OCI-LY7 (cell line): ENCODE results near the gene VIL1. TPM values are rescaled to one million over a fixed set of nuclear protein-coding genes. Genes with fewer than 3 reads are reported as not detected.

Source experiments
- BruUV-seq: library from RNA; stranded (reverse); fragments of 400-500 nt; replicated peaks from 2 replicates; lab custom pipeline; 2021; lab: Mats Ljungman, UMichigan
- CTCF ChIA-PET: fragments of 300-600 bp; sonication (Branson Sonifier 250); formaldehyde crosslinking; loops from one replicate; lab custom pipeline; 2022; ENCODE audit warnings: antibody characterized with exemption; ENCODE audit not compliant: unreplicated experiment; lab: Charles Lee
- POLR2A ChIA-PET: fragments of 300-600 bp; sonication (Branson Sonifier 250); formaldehyde crosslinking; loops from one replicate; lab custom pipeline; 2022; ENCODE audit warnings: antibody characterized with exemption; lab: Charles Lee
- DNase-seq: peaks from one replicate; pipeline ENCODE4 v3.0.0-alpha.2; 2015; ENCODE audit warnings: low spot score
- H2AFZ ChIP-seq: fragments of 200-600 bp; sonication (generic), shearing (Covaris generic); 2 replicates; pipeline ENCODE4 v1.6.1; 2014; ENCODE audit warnings: mild to moderate bottlenecking, antibody characterized with exemption, low read length, moderate library complexity
- H3K27ac ChIP-seq: fragments of 200-600 bp; sonication (generic); 2 replicates; pipeline ENCODE4 v1.5.1; 2014; ENCODE audit warnings: mixed run types, low read depth, mild to moderate bottlenecking, moderate library complexity, low read length, inconsistent platforms; ENCODE audit not compliant: poor library complexity, severe bottlenecking
- H3K36me3 ChIP-seq: fragments of 200-600 bp; sonication (generic); 2 replicates; pipeline ENCODE4 v1.6.1; 2014; ENCODE audit warnings: mild to moderate bottlenecking, antibody characterized with exemption, low read length, moderate library complexity, mixed read lengths; ENCODE audit not compliant: insufficient read depth
- H3K4me1 ChIP-seq: fragments of 200-600 bp; sonication (generic); 2 replicates; pipeline ENCODE4 v1.5.1; 2014; ENCODE audit warnings: mild to moderate bottlenecking, low read length; ENCODE audit not compliant: insufficient read depth, poor library complexity, severe bottlenecking
- H3K4me2 ChIP-seq: fragments of 200-600 bp; sonication (generic); 2 replicates; pipeline ENCODE4 v1.6.1; 2014; ENCODE audit warnings: mild to moderate bottlenecking, low read length
- H3K4me3 ChIP-seq: fragments of 200-600 bp; sonication (generic); 2 replicates; pipeline ENCODE4 v1.5.1; 2014; ENCODE audit warnings: mild to moderate bottlenecking, low read depth, low read length; ENCODE audit not compliant: poor library complexity, severe bottlenecking
- H3K79me2 ChIP-seq: fragments of 200-600 bp; sonication (generic); 2 replicates; pipeline ENCODE4 v1.6.1; 2016; ENCODE audit warnings: low read depth, mild to moderate bottlenecking, low read length, moderate library complexity, mixed read lengths; ENCODE audit not compliant: insufficient read depth
- H3K9me2 ChIP-seq: fragments of 200-600 bp; sonication (generic); 2 replicates; pipeline ENCODE4 v1.6.1; 2016; ENCODE audit warnings: mild to moderate bottlenecking, low read length, mixed read lengths; ENCODE audit not compliant: insufficient read depth
- H3K9me3 ChIP-seq: fragments of 200-600 bp; sonication (generic); 2 replicates; pipeline ENCODE4 v1.6.1; 2014; ENCODE audit warnings: mild to moderate bottlenecking, mixed run types, low read length, mixed read lengths
- H4K20me1 ChIP-seq: fragments of 200-600 bp; sonication (generic); 2 replicates; pipeline ENCODE4 v1.6.1; 2014; ENCODE audit warnings: mild to moderate bottlenecking, antibody characterized with exemption, low read length, moderate library complexity, mixed read lengths; ENCODE audit not compliant: insufficient read depth
- CTCF ChIP-seq: fragments of 200-600 bp; sonication (generic); conservative IDR thresholded peaks from 2 replicates; pipeline ENCODE4 v1.5.1; 2014; ENCODE audit warnings: mild to moderate bottlenecking, antibody characterized with exemption, low read length, moderate library complexity, mixed read lengths
- EZH2phosphoT487 ChIP-seq: fragments of 200-600 bp; sonication (generic); IDR thresholded peaks from 2 replicates; pipeline ENCODE4 v1.6.1; 2018; ENCODE audit warnings: low read depth, borderline replicate concordance, mild to moderate bottlenecking, mixed run types, antibody characterized with exemption, low read length, moderate library complexity, mixed read lengths
- intact Hi-C: fragments of 100-400 bp; cut with micrococcal nuclease; formaldehyde crosslinking; loops from one replicate; pipeline ENCODE4 v1.10.0; 2022; ENCODE audit not compliant: unreplicated experiment
- total RNA-seq, 2 experiments: library from RNA; depleted of rRNA in 1 of 2; stranded (reverse); fragments of >200 nt in 1 of 2; shearing (Covaris generic) in 1 of 2; gene quantifications; 2 replicates each; pipeline ENCODE4 v1.2.3, GENCODE V29; 2014 to 2022

The VIL1 gene
- total RNA-seq, 2 experiments from 2014 or later, result 0.47 TPM; not detected in 1

DNA sequence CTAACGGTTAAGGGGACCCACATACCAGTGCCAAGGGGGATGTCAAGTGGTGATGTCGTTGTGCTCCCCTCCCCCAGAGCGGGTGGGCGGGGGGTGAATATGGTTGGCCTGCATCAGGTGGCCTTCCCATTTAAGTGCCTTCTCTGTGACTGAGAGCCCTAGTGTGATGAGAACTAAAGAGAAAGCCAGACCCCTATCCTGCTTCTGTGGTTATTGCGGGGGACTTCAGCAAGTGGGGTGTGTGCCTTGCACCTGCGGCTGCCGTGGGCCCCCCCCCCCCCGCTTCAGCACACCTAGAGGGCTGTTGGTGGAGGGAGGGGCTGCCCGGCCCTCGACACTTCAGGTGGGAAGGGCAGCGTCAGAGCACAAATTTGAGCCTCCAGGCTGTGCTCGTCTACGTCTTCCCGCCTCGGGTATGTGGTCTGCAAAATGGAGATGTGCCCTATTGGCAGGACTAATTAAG, 13.1 kb upstream of the VIL1 start:
- ChIA-PET POLR2A (interaction anchor here (0.7 kb wide), 1 partner anchor 116 kb away, joined by 6 read pairs; no protein-coding TSS in a partner anchor), CTCF (no interaction called here)

DNA sequence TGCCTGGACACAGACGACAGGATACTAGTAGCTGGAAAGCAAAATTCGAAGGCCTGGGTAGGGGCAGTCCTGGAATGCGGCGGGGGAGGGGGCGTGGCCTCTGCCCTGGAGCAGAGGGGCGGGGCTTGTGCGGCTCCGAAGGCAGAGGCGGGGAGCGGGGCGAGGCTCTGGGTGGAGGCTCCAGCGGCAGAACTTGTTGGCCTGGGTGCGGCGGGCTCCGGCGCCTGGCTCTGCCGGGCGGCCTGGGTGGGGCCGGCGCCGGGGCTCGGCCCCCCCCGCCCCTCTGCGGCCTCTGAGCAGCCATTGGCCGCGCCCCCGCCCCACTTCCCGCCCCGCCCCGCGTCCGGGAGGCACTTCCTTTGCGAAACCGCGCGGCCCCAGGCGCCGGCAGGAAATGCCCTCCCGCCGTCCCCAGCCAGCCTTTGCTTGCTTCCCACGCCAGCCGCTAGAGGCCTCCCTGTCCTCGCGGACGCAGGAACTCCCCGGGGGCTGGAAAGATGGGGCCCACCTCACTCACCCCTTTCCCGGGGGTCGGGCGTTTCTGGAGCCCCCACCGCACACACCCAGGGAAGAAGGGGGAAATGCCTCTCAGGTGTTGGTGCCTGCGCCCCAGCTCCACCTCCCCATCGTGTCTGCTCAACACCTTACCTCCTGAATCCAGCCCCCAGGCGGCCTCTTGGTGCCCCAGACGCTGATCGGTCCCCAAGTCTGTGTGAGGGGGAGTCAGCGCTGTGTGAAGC, 12.5 kb upstream of the VIL1 start:
- H3K9me2 ChIP-seq, result no peaks in the 10 kb centered on the region
- intact Hi-C loops, result loop anchor here (1.0 to 2.0 kb wide), 2 partner anchors 60 to 242 kb away; no protein-coding TSS in a partner anchor
- peak; percentile 95 for DNase-seq
- ChIA-PET CTCF (interaction anchor here (0.6 kb wide), 1 partner anchor 1208 kb away, joined by 3 read pairs; no protein-coding TSS in a partner anchor), POLR2A (interaction anchor here (0.7 to 1.0 kb wide), 3 partner anchors 117 to 152 kb away, joined by 3 to 6 read pairs (median 4); no protein-coding TSS in a partner anchor)
- peak overlapping the region; percentile 90 for H3K4me2 ChIP-seq
- BruUV-seq, result no TSS peak
- peak overlapping the region; percentile 81 for H3K27ac ChIP-seq
- no peaks in the 10 kb centered on the region for H3K9me3 ChIP-seq
- peak overlapping the region; percentile 60 for H3K4me3 ChIP-seq
- peak overlapping the region; percentile 75; the same call in 1 of the 2 replicates for H2AFZ ChIP-seq
- peaks cover 53% of the 10 kb centered on the region for H3K4me1 ChIP-seq
- TF ChIP-seq CTCF (peak; percentile 84), EZH2phosphoT487 (no peak)
- peaks cover 40% of the 10 kb centered on the region for H3K36me3 ChIP-seq
- H3K79me2 ChIP-seq, result peaks cover 5% of the 10 kb centered on the region
- no peaks in the 10 kb centered on the region for H4K20me1 ChIP-seq

More for the DNA sequence above, 13.1 kb upstream of the VIL1 start:
- H2AFZ ChIP-seq, result no peak overlapping the region
- DNase-seq, result peak; percentile 41
- H3K27ac ChIP-seq, result peak overlapping the region; percentile 81
- no TSS peak for BruUV-seq
- H3K9me3 ChIP-seq, result no peaks in the 10 kb centered on the region
- intact Hi-C loops, result loop anchor here (1.0 to 2.0 kb wide), 2 partner anchors 61 to 243 kb away; no protein-coding TSS in a partner anchor
- H3K4me3 ChIP-seq, result peak overlapping the region; percentile 60
- peaks cover 10% of the 10 kb centered on the region for H3K79me2 ChIP-seq
- H4K20me1 ChIP-seq, result no peaks in the 10 kb centered on the region
- no peak for TF ChIP-seq CTCF
- no peak for TF ChIP-seq EZH2phosphoT487
- H3K9me2 ChIP-seq, result no peaks in the 10 kb centered on the region
- H3K36me3 ChIP-seq, result peaks cover 42% of the 10 kb centered on the region
- peak overlapping the region; percentile 90 for H3K4me2 ChIP-seq
- H3K4me1 ChIP-seq, result peaks cover 58% of the 10 kb centered on the region
